Measurements from ENCODE around the gene PPP3CA. TPM values are rescaled to one million over a fixed set of nuclear protein-coding genes. Genes with fewer than 3 reads are reported as not detected.
A peak's percentile ranks its signal among the peaks of the same experiment; 100 is the strongest.

PPP3CA gene
- total RNA-seq, 1 donor, result 64.4 TPM

GRCh38 chr4:101163936-101164335, 183.4 kb downstream of the PPP3CA start:
- no peak overlapping the region for H3K4me3 ChIP-seq (ENCODE audit: low read depth, low read length)
- DNase-seq (ENCODE audit: low read depth), result peak; percentile 46
- no peak for TF ChIP-seq CTCF (IDR thresholded peaks at IDR 0.05; ENCODE audit: insufficient read depth, low read length)

DNA sequence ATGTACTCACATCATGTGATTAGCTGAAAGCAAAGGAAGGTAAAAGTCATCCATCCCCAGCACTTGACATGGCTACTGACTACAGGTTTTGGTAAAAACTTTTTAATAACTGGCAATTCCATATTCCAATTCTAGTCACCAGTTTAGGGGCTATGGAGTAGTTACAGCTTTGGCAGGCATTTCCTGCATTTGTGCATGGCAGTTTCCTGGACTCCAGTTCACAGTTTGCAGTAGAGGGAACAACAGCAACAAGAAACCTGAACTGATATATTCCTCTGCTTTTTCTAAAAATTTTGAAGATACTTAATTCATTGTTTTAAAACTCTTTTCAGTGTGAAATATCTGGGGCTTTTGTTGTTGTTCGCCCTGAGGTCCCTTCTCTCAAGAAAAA, 184.3 kb downstream of the PPP3CA start:
- no peak for DNase-seq (ENCODE audit: low read depth)
- no peak overlapping the region for H3K4me3 ChIP-seq (ENCODE audit: low read depth, low read length)
- TF ChIP-seq CTCF (IDR thresholded peaks at IDR 0.05; ENCODE audit: insufficient read depth, low read length), result no peak

GRCh38 chr4:101160792-101161592, 186.3 kb downstream of the PPP3CA start:
- no peak overlapping the region for H3K4me3 ChIP-seq (ENCODE audit: low read depth, low read length)
- DNase-seq (ENCODE audit: low read depth), result no peak
- TF ChIP-seq CTCF (IDR thresholded peaks at IDR 0.05; ENCODE audit: insufficient read depth, low read length), result no peak

DNA sequence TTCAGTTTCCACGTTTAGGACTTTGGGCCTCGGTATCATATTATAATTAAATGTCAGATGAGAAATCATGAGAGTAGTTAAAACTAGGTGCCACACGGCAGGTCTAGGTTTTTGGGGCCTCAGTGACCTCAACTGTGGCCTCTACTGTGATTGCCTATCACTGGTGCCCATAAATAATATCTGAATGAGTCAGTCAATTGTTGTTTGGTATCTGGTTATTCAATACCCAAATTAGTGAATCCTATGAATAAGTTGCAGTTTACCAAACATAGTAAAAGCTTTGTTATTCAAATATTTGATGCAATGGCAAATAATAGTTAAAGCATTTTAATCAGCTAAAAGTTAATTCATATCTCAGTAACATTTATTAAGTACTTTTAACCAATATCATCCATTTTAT, 188.8 kb downstream of the PPP3CA start:
- TF ChIP-seq CTCF (IDR thresholded peaks at IDR 0.05; ENCODE audit: insufficient read depth, low read length), result no peak
- H3K4me3 ChIP-seq (ENCODE audit: low read depth, low read length), result no peak overlapping the region
- DNase-seq (ENCODE audit: low read depth), result no peak

- no peak for DNase-seq (ENCODE audit: low read depth)
- TF ChIP-seq CTCF (IDR thresholded peaks at IDR 0.05; ENCODE audit: insufficient read depth, low read length), result no peak
- no peak overlapping the region for H3K4me3 ChIP-seq (ENCODE audit: low read depth, low read length)
These were observed 189.2 kb downstream of the PPP3CA start for GRCh38 chr4:101158134-101158482.

DNA sequence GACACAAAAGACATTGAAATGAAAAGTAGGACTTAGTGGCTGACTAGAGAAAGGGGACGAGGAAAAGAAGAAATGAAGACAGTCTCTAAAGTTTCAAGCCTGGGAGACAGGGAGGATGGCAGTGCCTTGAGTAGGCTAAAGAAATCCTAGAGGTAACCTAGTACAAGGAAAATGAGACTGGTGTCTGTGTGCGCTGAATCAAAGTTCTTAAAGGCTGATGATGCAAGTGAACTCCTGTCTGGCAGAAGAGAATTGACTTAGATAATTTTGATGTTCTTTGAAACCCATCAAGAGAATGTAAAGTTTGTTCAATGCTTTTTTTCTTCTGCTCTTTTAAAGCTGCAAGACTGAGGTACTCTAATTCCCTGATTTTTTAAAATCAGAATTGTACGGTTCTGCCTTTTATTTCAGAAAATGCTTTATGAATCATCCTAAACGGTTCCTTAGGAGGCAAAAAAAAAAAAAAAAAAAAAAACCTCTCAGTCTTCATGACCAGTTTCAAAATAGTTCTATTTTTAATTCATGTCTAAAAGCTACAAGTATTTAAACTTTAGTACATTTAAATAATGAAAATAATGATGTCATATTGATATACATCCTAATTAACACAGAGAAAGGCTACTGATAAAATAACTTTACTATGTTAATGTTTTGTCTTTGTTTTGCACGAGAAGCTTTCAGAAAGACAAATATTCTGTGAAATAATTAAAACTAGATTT, 189.8 kb downstream of the PPP3CA start:
- no peak overlapping the region for H3K4me3 ChIP-seq (ENCODE audit: low read depth, low read length)
- peak; percentile 25 for DNase-seq (ENCODE audit: low read depth)
- no peak for TF ChIP-seq CTCF (IDR thresholded peaks at IDR 0.05; ENCODE audit: insufficient read depth, low read length)

Measured in fibroblast of the aortic adventitia (primary cell).